GM18870 (cell line): ENCODE measurements around the gene RAMP3.

Source experiments
- ATAC-seq: cut with Tn5 transposase; IDR thresholded peaks from one replicate; pipeline ENCODE4 v1.9.1; 2021; ENCODE audit warnings: moderate library complexity; ENCODE audit not compliant: unreplicated experiment

The RAMP3 gene

DNA sequence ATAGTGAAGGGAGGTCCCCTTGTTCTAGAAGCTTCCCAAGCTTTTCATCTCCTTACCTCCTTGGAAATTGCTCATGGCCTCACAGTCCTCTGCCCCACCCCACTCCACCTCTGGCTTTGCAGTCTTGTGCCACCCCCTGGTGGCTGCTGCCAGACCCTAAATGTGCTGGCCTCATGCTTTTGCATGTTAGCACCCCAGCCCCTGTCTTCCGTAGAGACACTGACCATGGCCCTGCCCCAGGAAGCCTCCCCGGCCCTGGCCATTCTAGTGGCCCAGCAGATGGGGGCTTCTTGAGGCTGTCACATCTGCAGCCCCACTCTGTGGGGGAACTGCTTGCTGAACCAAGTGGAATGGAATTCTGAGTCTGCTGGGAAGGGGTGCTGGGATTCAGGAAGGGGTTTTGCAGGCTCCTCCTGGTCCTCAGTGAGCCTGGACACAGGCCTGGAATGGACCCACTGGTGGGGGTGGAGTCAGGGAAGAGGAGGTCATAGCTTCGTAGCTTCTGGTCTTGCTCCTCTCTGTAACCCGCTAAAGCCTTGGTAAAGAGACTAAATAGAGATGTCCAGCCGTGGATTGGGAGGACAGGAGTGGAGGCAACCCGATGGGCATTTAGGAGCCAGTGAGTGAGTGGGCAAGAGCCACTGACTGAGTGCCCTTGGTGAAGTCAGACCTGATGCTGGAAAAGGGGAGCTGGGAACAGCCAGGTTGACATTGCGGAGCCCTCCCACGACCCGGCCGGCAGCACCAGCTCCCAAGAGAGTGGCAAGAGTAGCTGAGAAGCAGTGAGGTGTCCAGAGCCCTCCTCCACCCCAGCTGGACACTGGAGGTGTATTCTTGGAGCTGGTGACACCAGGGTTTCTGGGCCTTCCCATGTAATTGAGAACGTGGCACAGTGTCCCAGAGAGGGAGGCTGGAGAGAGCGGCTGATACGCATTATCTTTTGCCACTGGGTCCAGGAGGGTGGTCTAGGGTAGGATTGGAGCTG, 20.9 kb downstream of the RAMP3 start:
- no peak for ATAC-seq

DNA sequence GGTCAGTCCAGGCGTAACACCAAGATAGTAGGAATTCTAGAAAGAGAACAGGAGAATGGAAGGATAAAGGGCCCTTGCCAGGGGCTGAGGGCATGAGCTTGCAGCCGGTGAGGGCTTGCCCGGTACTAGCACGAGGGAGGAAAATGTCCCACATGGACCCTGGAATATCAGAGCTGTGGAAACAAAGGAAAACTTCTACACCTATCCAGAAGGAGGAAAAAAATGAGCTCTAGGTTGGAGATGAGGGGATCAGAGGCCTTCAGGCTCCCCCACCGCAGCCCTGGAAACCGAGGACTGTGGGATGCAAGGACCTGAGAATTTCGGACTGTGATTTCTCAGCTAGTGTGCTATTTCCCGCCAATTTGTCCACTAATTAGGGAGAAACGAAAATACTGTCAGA, 22.1 kb downstream of the RAMP3 start:
- no peak for ATAC-seq

DNA sequence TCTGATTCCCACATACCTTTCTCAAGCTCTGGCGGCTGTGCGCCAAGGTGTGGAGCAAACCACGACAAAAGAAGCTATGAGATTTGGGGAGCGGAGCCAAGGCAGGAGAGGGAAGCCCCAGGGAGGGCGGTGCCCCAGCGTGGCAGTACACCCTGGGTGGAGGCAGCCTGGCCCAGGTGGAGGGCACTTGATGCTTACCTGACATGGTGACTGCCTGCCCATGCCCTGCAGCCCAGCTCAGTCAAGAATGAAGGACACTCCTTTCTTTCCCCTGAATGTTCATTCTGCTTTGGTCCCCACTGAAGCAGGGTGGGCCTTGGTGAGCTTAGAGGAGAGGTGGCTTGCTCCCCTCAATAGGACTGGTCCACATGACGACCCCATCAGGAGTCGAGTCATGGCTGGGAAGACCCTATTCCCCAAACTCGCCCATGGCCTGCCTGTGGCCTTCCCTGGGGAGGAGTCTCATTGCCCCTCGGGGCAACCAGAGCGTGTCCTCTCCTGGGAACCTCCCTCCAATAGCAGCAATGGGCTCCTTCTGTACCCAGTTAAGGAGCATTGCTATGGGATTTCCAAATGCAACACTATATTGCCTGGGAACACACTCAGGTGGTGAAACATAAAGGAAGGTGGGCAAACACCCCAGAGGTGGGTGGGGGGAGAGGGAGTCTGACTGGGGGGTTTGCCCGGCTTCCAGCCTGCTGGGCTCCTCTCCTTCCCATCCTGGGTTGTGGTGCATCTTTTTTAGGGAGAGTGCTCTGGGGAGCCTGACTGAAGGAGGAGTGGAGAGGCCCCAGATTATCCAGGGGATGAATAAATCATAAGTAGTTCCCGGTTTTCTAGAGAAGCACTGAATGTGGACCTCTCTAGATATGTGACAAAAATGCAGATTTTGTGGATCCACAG, 22.7 kb downstream of the RAMP3 start:
- ATAC-seq, result no peak

- no peak for ATAC-seq
Measured at GRCh38 chr7:45181286-45181960, 23.8 kb downstream of the RAMP3 start.

DNA sequence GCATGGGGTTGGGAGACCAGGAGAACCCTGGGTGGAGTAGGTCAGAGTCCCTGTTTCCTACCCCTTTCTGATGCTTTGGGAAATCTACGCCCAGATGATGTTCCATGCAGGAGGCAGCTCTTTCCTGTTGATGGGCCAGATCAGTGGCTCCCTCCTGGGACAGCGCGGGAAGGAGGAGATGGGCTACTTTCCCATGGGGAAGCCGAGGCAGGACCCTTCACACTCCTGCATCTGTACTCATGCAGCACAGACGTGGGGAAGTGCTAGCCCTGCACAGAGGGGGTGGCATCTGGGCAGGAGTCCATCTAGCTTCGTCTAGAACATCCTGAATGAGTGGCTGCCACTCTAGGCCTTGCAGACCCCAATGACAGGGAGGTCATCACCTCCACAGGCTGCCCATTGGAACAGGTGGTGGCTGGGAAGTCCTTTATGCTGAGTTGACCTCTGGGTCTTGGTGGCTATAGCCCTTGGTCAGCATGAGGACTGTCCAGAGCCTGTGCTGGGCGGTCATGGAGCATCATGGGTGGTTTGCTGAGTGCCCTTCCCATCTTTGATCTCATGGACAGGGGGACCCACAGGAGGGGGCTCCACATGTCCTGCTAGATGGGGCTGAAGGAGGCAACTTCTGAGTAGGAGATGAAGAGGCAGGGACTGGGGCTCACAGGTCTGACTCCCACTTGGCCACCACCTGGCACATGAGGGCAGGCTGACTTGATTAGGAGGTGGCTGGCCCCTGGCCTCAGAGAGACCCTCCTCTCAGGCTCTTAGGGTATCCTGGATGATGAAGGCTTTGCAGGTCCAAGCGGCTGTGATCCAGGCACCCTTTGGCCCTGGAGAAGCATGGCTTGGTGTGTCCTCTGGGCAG, 24.6 kb downstream of the RAMP3 start:
- ATAC-seq, result no peak

DNA sequence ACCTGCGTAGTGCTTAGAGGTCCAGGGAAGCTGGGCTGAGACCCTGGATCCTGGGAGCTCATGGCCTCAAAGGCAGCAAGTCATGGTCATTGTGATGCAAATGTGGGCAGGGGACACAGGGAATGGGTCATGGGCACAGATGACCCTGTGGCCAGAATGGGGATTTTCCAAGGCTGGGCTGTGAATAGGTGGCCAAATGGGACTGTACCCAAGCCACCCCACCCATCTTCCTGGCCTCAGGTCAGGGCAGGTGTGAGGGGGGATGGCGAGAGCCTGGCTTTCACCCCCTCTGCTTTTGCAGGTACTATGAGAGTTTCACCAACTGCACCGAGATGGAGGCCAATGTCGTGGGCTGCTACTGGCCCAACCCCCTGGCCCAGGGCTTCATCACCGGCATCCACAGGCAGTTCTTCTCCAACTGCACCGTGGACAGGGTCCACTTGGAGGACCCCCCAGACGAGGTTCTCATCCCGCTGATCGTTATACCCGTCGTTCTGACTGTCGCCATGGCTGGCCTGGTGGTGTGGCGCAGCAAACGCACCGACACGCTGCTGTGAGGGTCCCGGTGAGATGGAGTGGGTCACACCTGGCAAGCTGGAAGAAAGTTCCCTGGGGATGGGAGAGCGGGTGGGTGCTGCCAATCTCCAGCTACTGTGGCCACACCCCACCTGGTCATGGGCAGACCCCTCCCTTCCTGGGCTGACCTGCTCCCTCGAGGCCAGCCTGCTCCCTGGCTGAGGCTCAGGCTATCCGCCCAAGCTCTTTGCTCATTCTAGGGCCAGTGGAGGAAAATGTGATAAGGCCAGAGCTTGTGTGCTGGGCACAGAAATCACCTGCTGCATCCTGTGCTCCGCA, 25.5 kb downstream of the RAMP3 start:
- no peak for ATAC-seq

DNA sequence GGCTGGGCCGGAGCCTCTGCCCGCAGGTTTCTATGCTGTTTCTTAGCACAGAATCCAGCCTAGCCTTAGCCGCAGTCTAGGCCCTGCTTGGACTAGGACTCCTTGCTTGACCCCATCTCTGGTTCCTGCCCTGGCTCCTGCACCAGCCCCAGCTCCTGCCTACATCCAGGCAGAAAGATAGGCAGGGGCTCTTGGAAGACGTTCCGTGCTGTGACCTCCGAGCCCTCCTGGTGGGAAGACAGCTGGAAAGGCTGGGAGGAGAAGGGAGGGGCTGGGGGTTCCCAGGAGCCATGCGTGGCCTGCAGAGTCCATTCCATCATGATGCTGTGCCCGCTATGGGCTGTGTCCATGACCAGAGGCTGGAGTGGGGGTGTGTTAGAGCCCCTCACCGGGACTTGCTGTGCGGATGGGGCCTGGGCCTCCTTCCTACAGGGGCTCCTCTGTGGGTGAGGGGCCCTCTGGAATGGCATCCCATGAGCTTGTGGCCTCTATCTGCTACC, 26.2 kb downstream of the RAMP3 start:
- ATAC-seq, result no peak

DNA sequence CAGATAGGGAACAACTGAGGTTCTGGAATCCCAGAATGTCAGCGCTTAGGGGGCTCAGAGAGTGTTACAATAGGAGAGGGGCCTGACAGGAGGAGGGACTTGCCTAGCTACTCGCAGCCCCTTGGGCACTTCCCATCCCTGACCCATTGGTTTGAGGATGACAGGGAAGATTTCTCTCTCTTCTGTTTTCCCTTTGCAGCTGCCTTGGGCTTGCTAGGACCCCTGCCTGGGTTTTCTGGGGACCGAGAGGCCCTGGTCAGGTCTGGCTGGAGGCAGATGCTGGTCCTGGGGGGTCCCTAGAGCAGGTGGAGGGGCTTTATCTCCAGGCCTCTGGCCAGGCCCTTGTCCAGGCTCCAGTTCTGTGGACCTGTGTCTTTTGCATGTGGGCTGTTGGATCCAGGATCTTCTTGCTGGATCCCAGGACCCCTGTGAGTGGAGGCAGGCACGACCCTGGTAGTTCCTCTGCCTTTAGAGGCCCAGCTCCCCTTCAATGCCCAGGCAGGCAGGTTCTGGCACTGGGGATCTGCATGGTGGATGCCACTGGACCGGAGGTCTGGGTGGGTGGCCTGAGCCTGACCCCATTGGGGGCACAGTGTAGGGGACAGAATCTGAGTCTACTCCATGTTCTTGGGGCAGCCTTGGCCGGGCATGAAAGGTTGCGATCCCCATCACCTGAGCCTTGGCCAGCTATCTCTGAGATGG, 26.9 kb downstream of the RAMP3 start:
- no peak for ATAC-seq

DNA sequence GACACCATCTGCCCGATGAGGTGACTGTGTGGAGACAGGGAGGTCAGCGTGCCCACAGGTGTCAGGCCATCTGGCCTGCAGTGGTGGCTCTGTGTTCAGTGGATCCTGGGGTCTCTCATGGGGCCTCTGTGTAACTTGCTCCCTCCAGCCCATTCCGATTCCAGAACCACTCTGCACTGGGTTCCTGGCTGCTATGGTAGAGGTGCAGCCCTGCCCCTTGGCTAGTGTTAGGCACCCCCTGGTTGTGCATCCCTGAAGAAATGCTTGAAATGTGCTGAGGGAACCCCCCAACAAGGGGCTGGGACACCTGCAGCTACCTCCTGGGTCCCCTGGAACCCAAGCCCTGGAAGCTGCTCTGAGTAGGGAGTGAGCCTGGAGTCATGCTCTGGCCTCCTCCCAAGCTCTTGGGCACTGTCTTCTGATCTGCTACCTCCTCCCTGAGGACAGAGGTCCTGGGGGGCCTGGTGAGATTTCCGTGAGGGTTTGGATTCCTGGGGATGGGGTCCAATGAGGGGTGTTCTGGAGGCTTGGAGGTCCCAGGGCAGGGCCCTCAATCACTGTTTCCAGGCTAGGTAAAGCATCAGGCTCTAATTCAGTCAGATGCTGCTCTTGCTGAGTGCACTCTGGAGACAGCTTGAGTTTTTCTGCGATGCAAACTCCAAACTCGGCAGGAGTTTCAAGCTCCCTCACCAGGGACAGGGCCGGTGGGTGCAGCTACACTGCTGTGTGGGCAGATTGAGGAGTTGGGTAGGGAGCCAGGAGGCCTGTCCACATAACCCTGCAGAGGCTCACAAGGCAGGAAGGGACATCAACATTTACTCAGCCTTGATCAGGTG, 27.7 kb downstream of the RAMP3 start:
- no peak for ATAC-seq

GRCh38 chr7:45185864-45186250, 28.3 kb downstream of the RAMP3 start:
- ATAC-seq, result no peak

- ATAC-seq, result no peak
Measured at GRCh38 chr7:45186261-45186813, 28.7 kb downstream of the RAMP3 start.

- ATAC-seq, result no peak
Measured at GRCh38 chr7:45187089-45187945, 29.7 kb downstream of the RAMP3 start.

DNA sequence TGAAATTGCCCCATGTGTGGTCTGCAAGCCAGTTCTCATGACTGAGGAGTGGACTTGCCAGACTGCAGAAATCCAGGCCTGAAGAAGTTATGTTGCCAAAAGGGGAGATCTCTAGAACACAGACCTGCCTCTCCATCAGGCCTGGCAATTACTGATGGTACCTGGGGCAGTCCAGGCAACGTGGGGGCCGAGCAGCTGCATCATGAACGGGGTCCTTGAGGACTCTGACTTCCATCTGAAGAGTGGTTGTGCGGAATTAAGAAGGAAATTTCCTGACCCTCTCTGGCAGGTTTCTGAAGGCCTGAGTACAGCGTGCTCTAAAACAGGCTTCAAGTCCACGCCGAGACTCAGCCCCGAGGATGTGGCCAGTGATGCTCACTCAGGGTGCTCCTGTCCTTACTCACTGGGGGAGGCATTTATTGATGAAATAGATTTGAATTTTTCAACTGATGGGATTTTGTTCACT, 30.4 kb downstream of the RAMP3 start:
- ATAC-seq, result no peak

DNA sequence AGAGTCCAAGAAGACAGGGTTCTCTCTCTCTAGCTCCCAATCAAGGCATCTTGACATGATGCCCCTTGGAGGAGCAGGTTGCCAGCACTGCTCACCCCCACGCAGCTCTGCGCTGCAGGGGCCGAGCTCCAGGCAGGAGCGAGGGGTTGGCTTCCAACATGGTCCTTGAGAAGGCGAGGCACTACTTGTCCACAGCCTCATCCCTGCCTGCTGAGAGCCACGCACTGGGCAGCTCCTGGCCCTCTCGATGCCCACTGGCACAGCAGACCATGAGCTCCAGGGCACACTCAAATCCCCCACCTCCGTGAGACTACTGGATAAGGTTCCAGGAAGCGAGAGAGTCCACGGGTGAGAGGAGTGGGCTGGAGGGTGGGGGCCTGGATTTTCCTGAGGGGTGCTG, 31.1 kb downstream of the RAMP3 start:
- ATAC-seq, result no peak

GRCh38 chr7:45189151-45189970, 31.8 kb downstream of the RAMP3 start:
- no peak for ATAC-seq
